HepG2 (cell line): Measurements from ENCODE around the gene C14orf132. TPM values are rescaled to one million over a fixed set of nuclear protein-coding genes. Genes with fewer than 3 reads are reported as not detected.

Experiments
- ATAC-seq: fragments of 200-7000 bp; cut with Tn5 transposase; 3 replicates; pipeline ENCODE4 v1.9.1; 2020; ENCODE audit warnings: mild to moderate bottlenecking, moderate library complexity
- BruUV-seq: library from RNA; stranded (reverse); fragments of 400-500 nt; replicated peaks from 2 replicates; lab custom pipeline; 2021; lab: Mats Ljungman, UMichigan
- CTCF ChIA-PET: fragments of 300-600 bp; formaldehyde crosslinking; extraction: SDS; loops from one replicate; lab custom pipeline; 2021; ENCODE audit warnings: low total read pairs, inconsistent platforms, low intra/inter-chr PET ratio; lab: Yijun Ruan, JAX
- POLR2A ChIA-PET: fragments of 350-600 bp; sonication (Branson Sonifier 250); formaldehyde crosslinking; loops from one replicate; lab custom pipeline; 2020; ENCODE audit warnings: antibody characterized with exemption, inconsistent platforms; lab: Yijun Ruan, JAX
- DNase-seq: peaks from one replicate; pipeline ENCODE4 v3.0.0-alpha.2; 2015; ENCODE audit warnings: low spot score
- FAIRE-seq: peaks from 3 replicates; lab custom pipeline; 2011; peaks lifted over from hg19 to GRCh38; lab: Jason Lieb, UNC
- H2AFZ ChIP-seq: one replicate; pipeline ENCODE4 v1.6.1; 2011; ENCODE audit warnings: low read length, inconsistent platforms
- H3K27ac ChIP-seq: fragments of 300-600 bp; 3 replicates; pipeline ENCODE4 v1.8.0; 2011; ENCODE audit warnings: mixed run types, mild to moderate bottlenecking, mixed read lengths, low read length, inconsistent platforms; ENCODE audit not compliant: insufficient read depth; ENCODE audit errors: extremely low read length
- H3K27me3 ChIP-seq, 2 experiments: fragments of 200-600 bp in 1 of 2; 2 replicates in 1 of 2; 3 replicates in 1 of 2; pipeline versions ENCODE4 v1.6.0 to v1.8.0; 2011; ENCODE audit warnings: low read length in 2 of 2, mild to moderate bottlenecking in 2 of 2, moderate library complexity in 2 of 2, inconsistent platforms in 1 of 2; ENCODE audit not compliant: insufficient read depth in 2 of 2, control insufficient read depth in 1 of 2
- H3K36me3 ChIP-seq, 2 experiments: fragments of 200-600 bp in 1 of 2; replicated peaks in 1 of 2; 2 replicates in 1 of 2; 3 replicates in 1 of 2; pipeline versions ENCODE4 v1.5.1 to v1.8.0; 2011; ENCODE audit warnings: low read length in 2 of 2, inconsistent platforms in 1 of 2; ENCODE audit not compliant: insufficient read depth in 2 of 2, control insufficient read depth in 1 of 2
- H3K4me1 ChIP-seq: 2 replicates; pipeline ENCODE4 v1.5.1; 2012; ENCODE audit warnings: low read length, inconsistent platforms; ENCODE audit not compliant: insufficient read depth
- H3K4me2 ChIP-seq: 2 replicates; pipeline ENCODE4 v1.6.0; 2011; ENCODE audit warnings: low read depth, low read length, inconsistent platforms
- H3K4me3 ChIP-seq, 3 experiments: fragments of 200-600 bp in 1 of 3; sonication (generic), shearing (Covaris generic) in 1 of 3; replicated peaks in 1 of 3; 2 replicates each; pipeline ENCODE4 v1.5.1; 2011 to 2016; ENCODE audit warnings: low read length in 3 of 3, inconsistent platforms in 2 of 3, low read depth in 2 of 3, mild to moderate bottlenecking in 2 of 3, control low read depth in 1 of 3, mixed read lengths in 1 of 3; ENCODE audit not compliant: insufficient read depth in 1 of 3
- H3K79me2 ChIP-seq: one replicate; pipeline ENCODE4 v1.6.1; 2011; ENCODE audit warnings: low read length, inconsistent platforms; ENCODE audit not compliant: insufficient read depth
- H3K9ac ChIP-seq: 2 replicates; pipeline ENCODE4 v1.6.0; 2011; ENCODE audit warnings: mild to moderate bottlenecking, low read depth, low read length, inconsistent platforms; ENCODE audit not compliant: insufficient read depth
- H3K9me3 ChIP-seq: 2 replicates; pipeline ENCODE4 v1.5.1; 2012; ENCODE audit warnings: mild to moderate bottlenecking, low read length
- H4K20me1 ChIP-seq: 2 replicates; pipeline ENCODE4 v1.6.0; 2011; ENCODE audit warnings: inconsistent platforms, mild to moderate bottlenecking, low read length, moderate library complexity; ENCODE audit not compliant: insufficient read depth
- PHB2 ChIP-seq: fragments of 450-650 bp; IDR thresholded peaks from 2 replicates; pipeline ENCODE4 v1.6.1; 2018; ENCODE audit not compliant: partially characterized antibody
- SP140L ChIP-seq: sonication (generic); formaldehyde crosslinking; IDR thresholded peaks from 2 replicates; pipeline ENCODE4 v1.4.0; 2020; ENCODE audit warnings: missing genetic modification reagents, borderline replicate concordance
- ZNF501 ChIP-seq: sonication (generic); formaldehyde crosslinking; IDR thresholded peaks from 2 replicates; pipeline ENCODE4 v1.5.1; 2020; ENCODE audit warnings: mild to moderate bottlenecking, moderate library complexity, missing genetic modification reagents
- ZNF75D ChIP-seq: sonication (generic); formaldehyde crosslinking; IDR thresholded peaks from 2 replicates; pipeline ENCODE4 v1.8.1; 2023; ENCODE audit warnings: missing genetic modification reagents, mild to moderate bottlenecking, borderline replicate concordance
- WGBS: methylation state at CpG from one replicate; pipeline ENCODE4 v1.1.6; 2017; ENCODE audit warnings: low lambda C conversion rate; 5-methylcytosine and 5-hydroxymethylcytosine counted together
- in situ Hi-C: cut with HindIII; loops from 2 replicates; pipeline ENCODE4 v1.10.0; 2017; ENCODE audit warnings: low pct_unique_long_range_greater_than_20kb; ENCODE audit not compliant: extremely low pct_ligation_motif_present
- intact Hi-C: fragments of 100-400 bp; cut with micrococcal nuclease; formaldehyde crosslinking; loops from one replicate; pipeline ENCODE4 v1.10.0; 2022; ENCODE audit not compliant: unreplicated experiment
- polyA plus RNA-seq, 8 experiments: library from polyadenylated mRNA; depleted of rRNA in 3 of 8; stranded (reverse) in 7 of 8; unstranded in 1 of 8; fragments of >200 nt; fragmentation: Illumina TruSeq in 4 of 8; extraction: Trizol in 4 of 8; gene quantifications; 2 replicates each; pipeline versions ENCODE4 v1.2.1 to v1.2.3, GENCODE V29; 2011 to 2016; ENCODE audit warnings: low read depth in 4 of 8, missing spikeins in 1 of 8, mixed read lengths in 1 of 8; ENCODE audit not compliant: insufficient read depth in 1 of 8
- total RNA-seq, 5 experiments: library from RNA; depleted of rRNA; stranded (reverse); fragments of >200 nt; fragmentation: Illumina TruSeq; extraction: Trizol; gene quantifications; 2 replicates each; pipeline ENCODE4 v1.2.3, GENCODE V29; 2016; ENCODE audit warnings: low read depth in 1 of 5
- TF ChIP-seq, protein P1 (sequence below), 2 experiments: fragments of 450-650 bp in 1 of 2; sonication (generic) in 1 of 2; formaldehyde crosslinking; IDR thresholded peaks; 2 replicates each; pipeline versions ENCODE4 v1.5.0 to v1.8.0; 2020 to 2022; ENCODE audit warnings: mild to moderate bottlenecking in 1 of 2, missing genetic modification reagents in 1 of 2
- TF ChIP-seq, protein P2 (sequence below): sonication (generic); formaldehyde crosslinking; IDR thresholded peaks from 2 replicates; pipeline ENCODE4 v1.4.0; 2020; ENCODE audit warnings: mild to moderate bottlenecking, missing genetic modification reagents

The C14orf132 gene
- total and polyA plus RNA-seq, 2 of the 13 experiments (the other 11 are each of a cell fraction or from before 2014, with no cell fraction given): 0.13 to 0.15 TPM

DNA sequence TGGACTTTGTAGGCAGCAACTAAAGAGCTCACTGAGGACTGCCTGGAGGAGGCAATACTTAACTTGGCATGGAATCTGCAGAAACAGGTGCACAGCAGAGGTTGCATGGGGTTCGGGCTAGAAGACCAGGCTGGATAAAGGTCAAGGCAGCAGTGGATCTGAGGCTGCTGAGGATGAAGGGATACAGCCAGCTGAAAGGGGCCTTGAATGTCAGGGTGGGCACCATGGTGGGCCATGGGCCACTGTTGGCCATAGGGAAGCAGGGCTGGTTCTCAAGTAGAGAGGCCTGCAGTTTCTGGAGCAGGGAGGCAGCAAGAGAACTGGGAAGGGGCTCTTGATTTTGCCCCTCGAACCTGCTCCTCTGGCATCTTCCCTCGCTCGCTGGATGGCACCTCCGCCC, 55.5 kb downstream of the C14orf132 start:
- no peaks in the 10 kb centered on the region for H3K9me3 ChIP-seq
- no peak overlapping the region for H2AFZ ChIP-seq
- peaks cover 45% of the 10 kb centered on the region for H3K4me1 ChIP-seq
- FAIRE-seq: no peak
- DNase-seq: no peak
- H4K20me1 ChIP-seq: no peaks in the 10 kb centered on the region
- no peaks in the 10 kb centered on the region for H3K36me3 ChIP-seq
- H3K4me3 ChIP-seq: no peak overlapping the region
- in situ Hi-C loops: loop anchor here (5.0 kb wide), 2 partner anchors 183 to 328 kb away; no protein-coding TSS in a partner anchor
- intact Hi-C loops: no loop called here
- TF ChIP-seq, protein P1, sequence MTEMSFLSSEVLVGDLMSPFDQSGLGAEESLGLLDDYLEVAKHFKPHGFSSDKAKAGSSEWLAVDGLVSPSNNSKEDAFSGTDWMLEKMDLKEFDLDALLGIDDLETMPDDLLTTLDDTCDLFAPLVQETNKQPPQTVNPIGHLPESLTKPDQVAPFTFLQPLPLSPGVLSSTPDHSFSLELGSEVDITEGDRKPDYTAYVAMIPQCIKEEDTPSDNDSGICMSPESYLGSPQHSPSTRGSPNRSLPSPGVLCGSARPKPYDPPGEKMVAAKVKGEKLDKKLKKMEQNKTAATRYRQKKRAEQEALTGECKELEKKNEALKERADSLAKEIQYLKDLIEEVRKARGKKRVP (CRISPR knock-in tag; IDR thresholded peaks at IDR 0.05): no peak
- TF ChIP-seq PHB2: no peak
- no peaks in the 10 kb centered on the region for H3K79me2 ChIP-seq
- H3K27me3 ChIP-seq: no peaks in the 10 kb centered on the region; a peak in 2 of 5 replicates
- POLR2A ChIA-PET: no interaction called here
- no TSS peak for BruUV-seq
- ATAC-seq: no peak
- WGBS: 69% methylated on average over 4 of the region's 5 CpGs
- H3K9ac ChIP-seq: no peak overlapping the region
- CTCF ChIA-PET: no interaction called here
- H3K4me2 ChIP-seq: no peak overlapping the region
- no peak overlapping the region for H3K27ac ChIP-seq

DNA sequence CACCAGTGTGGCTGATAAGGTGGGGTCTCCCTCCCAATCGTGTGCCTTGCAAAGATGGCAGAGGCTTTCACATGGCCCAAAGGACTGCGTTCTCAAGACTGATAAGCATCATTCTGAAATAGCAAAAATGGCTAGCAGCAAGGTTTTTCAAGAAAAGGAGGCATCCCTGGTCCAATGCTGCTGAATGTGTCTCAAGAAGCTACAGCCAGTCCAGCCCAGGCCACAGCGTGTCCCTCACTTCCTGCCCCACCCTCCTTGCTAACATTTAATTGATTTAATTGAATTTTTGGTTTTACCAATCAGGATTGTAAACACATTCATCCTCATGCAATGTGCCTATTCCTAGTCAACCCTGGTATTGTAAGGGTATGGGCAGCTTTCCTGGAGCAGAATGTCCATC, 55.9 kb downstream of the C14orf132 start:
- H3K27me3 ChIP-seq: no peaks in the 10 kb centered on the region; a peak in 2 of 5 replicates
- 61% methylated on average over 3 of the region's 3 CpGs for WGBS
- intact Hi-C loops: no loop called here
- H3K4me1 ChIP-seq: peaks cover 45% of the 10 kb centered on the region
- H3K27ac ChIP-seq: no peak overlapping the region
- H2AFZ ChIP-seq: no peak overlapping the region
- H3K4me2 ChIP-seq: no peak overlapping the region
- no peak overlapping the region for H3K4me3 ChIP-seq
- H3K36me3 ChIP-seq: no peaks in the 10 kb centered on the region
- in situ Hi-C loops: loop anchor here (5.0 kb wide), 2 partner anchors 182 to 327 kb away; no protein-coding TSS in a partner anchor
- CTCF ChIA-PET: no interaction called here
- no peak for FAIRE-seq
- POLR2A ChIA-PET: no interaction called here
- no TSS peak for BruUV-seq
- H3K9me3 ChIP-seq: no peaks in the 10 kb centered on the region
- H3K79me2 ChIP-seq: no peaks in the 10 kb centered on the region
- no peak overlapping the region for H3K9ac ChIP-seq
- H4K20me1 ChIP-seq: no peaks in the 10 kb centered on the region
- ATAC-seq: no peak
- no peak for DNase-seq
- TF ChIP-seq, protein P2, sequence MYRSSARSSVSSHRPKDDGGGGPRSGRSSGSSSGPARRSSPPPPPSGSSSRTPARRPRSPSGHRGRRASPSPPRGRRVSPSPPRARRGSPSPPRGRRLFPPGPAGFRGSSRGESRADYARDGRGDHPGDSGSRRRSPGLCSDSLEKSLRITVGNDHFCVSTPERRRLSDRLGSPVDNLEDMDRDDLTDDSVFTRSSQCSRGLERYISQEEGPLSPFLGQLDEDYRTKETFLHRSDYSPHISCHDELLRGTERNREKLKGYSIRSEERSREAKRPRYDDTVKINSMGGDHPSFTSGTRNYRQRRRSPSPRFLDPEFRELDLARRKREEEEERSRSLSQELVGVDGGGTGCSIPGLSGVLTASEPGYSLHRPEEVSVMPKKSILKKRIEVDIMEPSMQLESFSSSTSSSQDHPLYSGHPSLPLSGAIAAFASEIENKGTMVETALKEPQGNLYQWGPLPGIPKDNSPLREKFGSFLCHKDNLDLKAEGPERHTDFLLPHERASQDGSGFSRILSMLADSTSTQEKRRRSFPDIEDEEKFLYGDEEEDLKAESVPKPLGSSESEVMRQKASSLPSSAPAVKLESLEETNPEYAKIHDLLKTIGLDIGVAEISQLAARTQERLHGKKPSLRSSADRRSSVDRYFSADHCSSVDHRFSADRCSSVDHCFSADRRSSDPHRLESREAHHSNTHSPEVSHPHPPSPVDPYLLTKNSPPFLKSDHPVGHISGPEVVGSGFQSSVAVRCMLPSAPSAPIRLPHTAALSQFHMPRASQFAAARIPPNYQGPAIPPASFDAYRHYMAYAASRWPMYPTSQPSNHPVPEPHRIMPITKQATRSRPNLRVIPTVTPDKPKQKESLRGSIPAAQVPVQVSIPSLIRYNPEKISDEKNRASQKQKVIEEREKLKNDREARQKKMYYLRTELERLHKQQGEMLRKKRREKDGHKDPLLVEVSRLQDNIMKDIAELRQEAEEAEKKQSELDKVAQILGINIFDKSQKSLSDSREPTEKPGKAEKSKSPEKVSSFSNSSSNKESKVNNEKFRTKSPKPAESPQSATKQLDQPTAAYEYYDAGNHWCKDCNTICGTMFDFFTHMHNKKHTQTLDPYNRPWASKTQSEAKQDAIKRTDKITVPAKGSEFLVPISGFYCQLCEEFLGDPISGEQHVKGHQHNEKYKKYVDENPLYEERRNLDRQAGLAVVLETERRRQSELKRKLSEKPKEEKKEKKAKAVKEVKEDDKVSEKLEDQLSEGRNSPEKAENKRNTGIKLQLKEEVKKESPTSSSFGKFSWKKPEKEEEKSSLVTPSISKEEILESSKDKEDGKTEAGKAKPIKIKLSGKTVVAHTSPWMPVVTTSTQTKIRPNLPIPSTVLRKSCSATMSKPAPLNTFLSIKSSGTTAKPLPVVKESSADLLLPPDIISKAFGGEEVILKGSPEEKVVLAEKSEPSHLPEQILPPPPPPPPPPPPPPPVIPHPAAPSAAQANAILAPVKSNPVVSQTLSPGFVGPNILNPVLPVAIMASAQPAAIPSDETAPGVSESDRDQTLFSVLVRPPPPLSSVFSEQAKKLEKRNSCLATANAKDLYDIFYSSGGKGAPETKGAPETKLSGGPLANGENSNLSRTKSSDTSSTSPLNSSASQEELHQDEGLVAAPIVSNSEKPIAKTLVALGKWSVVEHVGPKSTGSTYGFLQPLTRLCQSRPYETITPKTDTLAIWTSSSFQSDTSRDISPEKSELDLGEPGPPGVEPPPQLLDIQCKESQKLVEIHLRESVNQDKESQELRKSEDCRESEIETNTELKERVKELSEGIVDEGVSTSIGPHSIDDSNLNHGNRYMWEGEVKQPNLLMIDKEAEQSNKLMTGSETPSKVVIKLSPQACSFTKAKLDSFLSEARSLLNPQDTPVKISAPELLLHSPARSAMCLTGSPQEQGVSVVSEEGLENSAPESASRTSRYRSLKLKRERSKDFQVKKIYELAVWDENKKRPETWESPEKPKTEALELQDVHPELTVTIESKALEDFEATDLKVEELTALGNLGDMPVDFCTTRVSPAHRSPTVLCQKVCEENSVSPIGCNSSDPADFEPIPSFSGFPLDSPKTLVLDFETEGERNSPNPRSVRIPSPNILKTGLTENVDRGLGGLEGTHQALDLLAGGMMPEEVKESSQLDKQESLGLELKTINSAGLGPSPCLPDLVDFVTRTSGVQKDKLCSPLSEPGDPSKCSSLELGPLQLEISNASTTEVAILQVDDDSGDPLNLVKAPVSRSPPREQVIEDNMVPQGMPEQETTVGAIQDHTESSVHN: no peak
- TF ChIP-seq ZNF501 (CRISPR knock-in tag): no peak
- no peak for TF ChIP-seq ZNF75D (CRISPR knock-in tag)
- TF ChIP-seq SP140L (CRISPR knock-in tag): no peak
